T1000 (cell line): ENCODE results near the gene ZNF823.

ENCODE experiments used
- DNase-seq: peaks from one replicate; lab custom pipeline; 2025; ENCODE audit warnings: mixed read lengths; lab: John Stamatoyannopoulos, UW

The ZNF823 gene

GRCh38 chr19:11737964-11738745, 591 bp downstream of the ZNF823 start:
- peak; percentile 40 for DNase-seq

GRCh38 chr19:11736696-11737095, 2.0 kb downstream of the ZNF823 start:
- peak; percentile 71 for DNase-seq

- DNase-seq = no peak
These were observed 3.4 kb downstream of the ZNF823 start for GRCh38 chr19:11735375-11735774.

- no peak for DNase-seq
These were observed 9.2 kb downstream of the ZNF823 start for GRCh38 chr19:11729586-11729985.

GRCh38 chr19:11722414-11722813, 16.3 kb downstream of the ZNF823 start:
- DNase-seq = no peak

- DNase-seq = no peak
These were observed 17.1 kb downstream of the ZNF823 start for GRCh38 chr19:11721681-11722080.

- no peak for DNase-seq
These were observed 28.4 kb downstream of the ZNF823 start for GRCh38 chr19:11710313-11710712.

- no peak for DNase-seq
These were observed 30.3 kb downstream of the ZNF823 start for GRCh38 chr19:11708457-11708856.

GRCh38 chr19:11705474-11705873, 33.3 kb downstream of the ZNF823 start:
- DNase-seq = no peak

- DNase-seq = no peak
These were observed 34.1 kb downstream of the ZNF823 start for GRCh38 chr19:11704626-11705025.

- no peak for DNase-seq
These were observed 38.6 kb downstream of the ZNF823 start for GRCh38 chr19:11699931-11700794.

GRCh38 chr19:11698231-11698630, 40.5 kb downstream of the ZNF823 start:
- DNase-seq = no peak

- DNase-seq = no peak
These were observed 41.4 kb downstream of the ZNF823 start for GRCh38 chr19:11697284-11697855.

- DNase-seq = peak; percentile 86
These were observed 44.0 kb downstream of the ZNF823 start for GRCh38 chr19:11694533-11695439.

GRCh38 chr19:11693505-11694499, 44.9 kb downstream of the ZNF823 start:
- DNase-seq = peak; percentile 72

- no peak for DNase-seq
These were observed 46.5 kb downstream of the ZNF823 start for GRCh38 chr19:11692127-11692790.

GRCh38 chr19:11685676-11686650, 52.8 kb downstream of the ZNF823 start:
- DNase-seq = no peak

GRCh38 chr19:11684987-11685675, 53.6 kb downstream of the ZNF823 start:
- no peak for DNase-seq
